SU-DHL-6 (cell line): ENCODE results near the gene GALNT16.

Experiments used
- H2AFZ ChIP-seq: fragments of 200-600 bp; sonication (generic); 2 replicates; pipeline ENCODE4 v1.6.1; 2014; ENCODE audit warnings: low read depth, mild to moderate bottlenecking, moderate library complexity, mixed read lengths, antibody characterized with exemption, low read length; ENCODE audit not compliant: severe bottlenecking
- H3F3A ChIP-seq: fragments of 200-600 bp; shearing (Covaris generic); 2 replicates; pipeline ENCODE4 v1.6.0; 2016; ENCODE audit warnings: antibody characterized with exemption, mild to moderate bottlenecking; ENCODE audit not compliant: insufficient read depth
- H3K27ac ChIP-seq: fragments of 200-600 bp; sonication (generic); 2 replicates; pipeline ENCODE4 v1.5.1; 2016; ENCODE audit warnings: low read depth, mild to moderate bottlenecking, low read length, moderate library complexity, mixed read lengths
- H3K27me3 ChIP-seq: fragments of 200-600 bp; sonication (generic), shearing (Covaris generic); 2 replicates; pipeline ENCODE4 v1.6.0; 2014; ENCODE audit warnings: mild to moderate bottlenecking, low read length
- H3K36me3 ChIP-seq: fragments of 200-600 bp; sonication (generic); 2 replicates; pipeline ENCODE4 v1.6.1; 2014; ENCODE audit warnings: mild to moderate bottlenecking, low read length, mixed read lengths
- H3K4me2 ChIP-seq: fragments of 300-600, 200-600 bp; shearing (Covaris generic), sonication (generic); 2 replicates; pipeline ENCODE4 v1.6.0; 2014; ENCODE audit warnings: low read length, low read depth, mild to moderate bottlenecking; ENCODE audit not compliant: poor library complexity, severe bottlenecking
- H3K4me3 ChIP-seq: fragments of 200-600 bp; sonication (generic); 2 replicates; pipeline ENCODE4 v1.5.1; 2014; ENCODE audit warnings: antibody characterized with exemption, low read length, mild to moderate bottlenecking, mixed read lengths; ENCODE audit not compliant: insufficient read depth, poor library complexity, severe bottlenecking
- H3K79me2 ChIP-seq: fragments of 200-600 bp; sonication (generic); 2 replicates; pipeline ENCODE4 v1.6.1; 2014; ENCODE audit warnings: mild to moderate bottlenecking, low read length, moderate library complexity; ENCODE audit not compliant: insufficient read depth
- H3K9ac ChIP-seq: fragments of 200-600 bp; sonication (generic); 2 replicates; pipeline ENCODE4 v1.7.0; 2014; ENCODE audit warnings: mild to moderate bottlenecking, low read length
- H3K9me2 ChIP-seq: fragments of 200-600 bp; sonication (generic); replicated peaks from 2 replicates; pipeline ENCODE4 v1.6.1; 2014; ENCODE audit warnings: low read length; ENCODE audit not compliant: insufficient read depth
- H3K9me3 ChIP-seq: fragments of 200-600 bp; sonication (generic); 2 replicates; pipeline ENCODE4 v1.6.1; 2014; ENCODE audit warnings: low read length, mixed read lengths; ENCODE audit not compliant: insufficient read depth
- H4K20me1 ChIP-seq: fragments of 200-600 bp; sonication (generic); 2 replicates; pipeline ENCODE4 v1.6.1; 2014; ENCODE audit warnings: low read depth, mild to moderate bottlenecking, antibody characterized with exemption, low read length, moderate library complexity, mixed read lengths
- EZH2phosphoT487 ChIP-seq: fragments of 200-600 bp; sonication (generic), shearing (Covaris generic); conservative IDR thresholded peaks from 2 replicates; pipeline ENCODE4 v1.6.1; 2018; ENCODE audit warnings: mild to moderate bottlenecking, antibody characterized with exemption, low read length, moderate library complexity, mixed read lengths
- TF ChIP-seq, protein P1 (sequence below): fragments of 200-600 bp; sonication (generic); IDR thresholded peaks from one replicate; pipeline ENCODE4 v1.5.1; 2017; ENCODE audit warnings: antibody characterized with exemption, mild to moderate bottlenecking, low read length, moderate library complexity; ENCODE audit not compliant: insufficient read depth, poor library complexity, severe bottlenecking

GALNT16 gene

DNA sequence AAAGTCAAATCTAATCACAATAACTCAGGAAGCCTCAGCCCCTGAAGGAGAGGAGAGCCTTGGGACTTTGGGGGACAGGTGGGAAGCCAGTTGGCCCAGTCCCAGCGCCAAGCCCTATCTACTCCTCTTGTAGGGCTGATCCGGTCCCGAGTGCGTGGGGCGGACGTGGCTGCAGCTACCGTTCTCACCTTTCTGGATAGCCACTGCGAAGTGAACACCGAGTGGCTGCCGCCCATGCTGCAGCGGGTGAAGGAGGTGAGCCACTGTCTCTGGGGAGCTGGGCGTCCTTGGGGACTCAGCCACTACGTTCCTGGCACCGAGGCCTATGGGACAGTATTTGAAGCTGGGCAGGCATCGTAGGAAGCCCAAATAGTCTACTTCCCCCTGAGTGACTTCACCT, 68.4 kb downstream of the GALNT16 start:
- Histone ChIP-seq H4K20me1 (no peaks in the 10 kb centered on the region), H2AFZ (no peak overlapping the region), H3K9me2 (no peaks in the 10 kb centered on the region), H3K79me2 (no peaks in the 10 kb centered on the region), H3K9ac (no peak overlapping the region), H3K4me2 (no peak overlapping the region), H3F3A (no peaks in the 10 kb centered on the region), H3K9me3 (no peaks in the 10 kb centered on the region), H3K4me3 (no peak overlapping the region), H3K27ac (no peak overlapping the region), H3K27me3 (no peaks in the 10 kb centered on the region), H3K36me3 (no peaks in the 10 kb centered on the region)
- TF ChIP-seq EZH2phosphoT487: no peak
- TF ChIP-seq, protein P1, sequence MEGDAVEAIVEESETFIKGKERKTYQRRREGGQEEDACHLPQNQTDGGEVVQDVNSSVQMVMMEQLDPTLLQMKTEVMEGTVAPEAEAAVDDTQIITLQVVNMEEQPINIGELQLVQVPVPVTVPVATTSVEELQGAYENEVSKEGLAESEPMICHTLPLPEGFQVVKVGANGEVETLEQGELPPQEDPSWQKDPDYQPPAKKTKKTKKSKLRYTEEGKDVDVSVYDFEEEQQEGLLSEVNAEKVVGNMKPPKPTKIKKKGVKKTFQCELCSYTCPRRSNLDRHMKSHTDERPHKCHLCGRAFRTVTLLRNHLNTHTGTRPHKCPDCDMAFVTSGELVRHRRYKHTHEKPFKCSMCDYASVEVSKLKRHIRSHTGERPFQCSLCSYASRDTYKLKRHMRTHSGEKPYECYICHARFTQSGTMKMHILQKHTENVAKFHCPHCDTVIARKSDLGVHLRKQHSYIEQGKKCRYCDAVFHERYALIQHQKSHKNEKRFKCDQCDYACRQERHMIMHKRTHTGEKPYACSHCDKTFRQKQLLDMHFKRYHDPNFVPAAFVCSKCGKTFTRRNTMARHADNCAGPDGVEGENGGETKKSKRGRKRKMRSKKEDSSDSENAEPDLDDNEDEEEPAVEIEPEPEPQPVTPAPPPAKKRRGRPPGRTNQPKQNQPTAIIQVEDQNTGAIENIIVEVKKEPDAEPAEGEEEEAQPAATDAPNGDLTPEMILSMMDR: no peak

DNA sequence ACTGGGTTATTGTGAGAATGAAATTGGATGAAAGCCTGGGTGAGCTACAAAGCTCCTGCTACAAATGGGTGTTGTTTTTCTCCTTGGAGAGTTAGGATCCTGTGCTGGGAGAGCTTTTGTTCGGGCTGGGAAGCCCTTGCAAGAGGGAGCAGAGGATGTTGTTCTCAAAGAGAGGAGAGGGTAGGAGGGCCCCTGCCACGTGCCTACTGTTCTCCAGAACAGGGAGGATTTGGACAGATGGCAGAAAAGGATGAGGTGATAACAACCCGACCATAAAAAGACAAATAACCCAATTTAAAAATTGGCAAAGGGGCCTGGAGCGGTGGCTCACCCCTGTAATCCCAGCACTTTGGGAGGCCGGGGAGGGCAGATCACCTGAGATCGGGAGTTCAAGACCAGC, 68.8 kb downstream of the GALNT16 start:
- no peaks in the 10 kb centered on the region for H3F3A ChIP-seq
- H3K4me2 ChIP-seq: no peak overlapping the region
- no peaks in the 10 kb centered on the region for H3K36me3 ChIP-seq
- no peak overlapping the region for H2AFZ ChIP-seq
- no peaks in the 10 kb centered on the region for H3K79me2 ChIP-seq
- no peaks in the 10 kb centered on the region for H3K27me3 ChIP-seq
- no peak overlapping the region for H3K27ac ChIP-seq
- H3K9me2 ChIP-seq: no peaks in the 10 kb centered on the region
- no peaks in the 10 kb centered on the region for H3K9me3 ChIP-seq
- H3K9ac ChIP-seq: no peak overlapping the region
- TF ChIP-seq EZH2phosphoT487: no peak
- TF ChIP-seq, protein P1: no peak
- H4K20me1 ChIP-seq: no peaks in the 10 kb centered on the region
- H3K4me3 ChIP-seq: no peak overlapping the region

DNA sequence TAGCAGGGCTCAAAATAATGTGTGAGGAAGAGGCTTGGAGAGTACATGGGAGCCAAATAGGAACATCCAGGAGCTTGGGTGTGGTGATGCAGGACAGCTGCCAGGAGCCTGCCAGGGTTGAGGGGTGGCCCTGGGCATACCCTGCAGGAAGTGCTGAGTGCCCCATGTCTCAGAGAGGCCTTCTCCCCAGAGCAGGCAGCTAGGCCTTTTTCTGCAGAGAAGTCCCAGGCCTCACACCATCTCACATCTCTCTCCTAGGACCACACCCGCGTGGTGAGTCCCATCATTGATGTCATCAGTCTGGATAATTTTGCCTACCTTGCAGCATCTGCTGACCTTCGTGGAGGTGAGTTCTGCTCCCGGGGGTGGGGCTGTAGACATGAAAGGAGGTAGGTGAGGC, 71.2 kb downstream of the GALNT16 start:
- Histone ChIP-seq H3K36me3 (no peaks in the 10 kb centered on the region), H3K4me2 (no peak overlapping the region), H3K27me3 (no peaks in the 10 kb centered on the region), H3F3A (no peaks in the 10 kb centered on the region), H3K27ac (no peak overlapping the region), H4K20me1 (no peaks in the 10 kb centered on the region), H3K79me2 (no peaks in the 10 kb centered on the region), H3K9me2 (no peaks in the 10 kb centered on the region), H3K4me3 (no peak overlapping the region), H3K9ac (no peak overlapping the region), H3K9me3 (no peaks in the 10 kb centered on the region), H2AFZ (no peak overlapping the region)
- TF ChIP-seq EZH2phosphoT487: no peak
- TF ChIP-seq, protein P1: no peak

DNA sequence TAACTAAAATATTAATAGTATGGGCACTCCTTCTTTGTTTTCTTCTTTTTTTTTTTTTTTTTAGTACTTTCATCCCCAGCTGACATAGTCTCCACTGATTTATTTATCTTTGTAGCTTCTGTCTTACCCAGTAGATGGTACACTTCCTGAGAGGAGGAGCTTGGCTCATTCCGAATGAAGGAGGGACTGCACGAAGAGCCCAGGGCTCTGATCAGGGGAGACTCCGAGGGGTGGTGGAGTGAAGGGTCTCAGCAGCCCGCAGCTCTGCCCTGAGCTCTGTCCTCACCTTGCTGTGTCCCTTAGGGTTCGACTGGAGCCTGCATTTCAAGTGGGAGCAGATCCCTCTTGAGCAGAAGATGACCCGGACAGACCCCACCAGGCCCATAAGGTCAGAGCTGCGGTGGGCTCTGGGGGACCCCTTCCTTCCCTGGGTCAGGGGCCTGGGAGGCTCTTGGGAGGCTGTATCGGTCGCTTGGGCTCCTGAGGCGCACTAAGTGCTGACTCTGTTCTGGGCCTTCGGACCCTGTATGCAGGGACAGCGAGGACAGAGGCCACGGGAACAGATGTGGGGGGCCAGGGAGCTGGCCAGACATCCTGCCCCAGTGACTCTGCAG, 72.9 kb downstream of the GALNT16 start:
- no peak overlapping the region for H3K9ac ChIP-seq
- H3K9me2 ChIP-seq: no peaks in the 10 kb centered on the region
- no peaks in the 10 kb centered on the region for H3K9me3 ChIP-seq
- no peak overlapping the region for H3K4me3 ChIP-seq
- TF ChIP-seq, protein P1: no peak
- TF ChIP-seq EZH2phosphoT487: no peak
- H3F3A ChIP-seq: no peaks in the 10 kb centered on the region
- no peak overlapping the region for H3K27ac ChIP-seq
- no peaks in the 10 kb centered on the region for H3K27me3 ChIP-seq
- no peak overlapping the region for H2AFZ ChIP-seq
- no peaks in the 10 kb centered on the region for H4K20me1 ChIP-seq
- H3K79me2 ChIP-seq: no peaks in the 10 kb centered on the region
- H3K36me3 ChIP-seq: no peaks in the 10 kb centered on the region
- H3K4me2 ChIP-seq: no peak overlapping the region
